H1 (cell line): Measurements from ENCODE around the gene GDPD1. TPM values are rescaled to one million over a fixed set of nuclear protein-coding genes. Genes with fewer than 3 reads are reported as not detected.

Experiments
- CTCF ChIA-PET: fragments of 300-600 bp; sonication (Branson Sonifier 250); formaldehyde crosslinking; loops from one replicate; lab custom pipeline; 2021; ENCODE audit not compliant: partially characterized antibody; lab: Charles Lee
- POLR2A ChIA-PET: fragments of 300-600 bp; sonication (Branson Sonifier 250); formaldehyde crosslinking; loops from one replicate; lab custom pipeline; 2021; ENCODE audit warnings: inconsistent platforms; ENCODE audit not compliant: partially characterized antibody; lab: Charles Lee
- DNase-seq, 2 experiments: peaks; one replicate each; pipeline versions ENCODE4 v3.0.0 to v3.0.0-alpha.2; 2010 to 2022; ENCODE audit warnings: low spot score in 2 of 2, low read depth in 1 of 2, mixed read lengths in 1 of 2
- FAIRE-seq: peaks from 2 replicates; lab custom pipeline; 2011; peaks lifted over from hg19 to GRCh38; lab: Jason Lieb, UNC
- H2AFZ ChIP-seq: 2 replicates; pipeline ENCODE4 v1.8.1; 2012; ENCODE audit warnings: low read length, inconsistent platforms
- H2AK5ac ChIP-seq: 2 replicates; pipeline ENCODE4 v1.6.1; 2013; ENCODE audit warnings: low read depth, low read length
- H2BK120ac ChIP-seq: replicated peaks from 2 replicates; pipeline ENCODE3; 2013; ENCODE audit warnings: low read depth, low read length, inconsistent platforms
- H2BK12ac ChIP-seq: 2 replicates; pipeline ENCODE4 v1.6.1; 2013; ENCODE audit warnings: low read depth, low read length
- H2BK15ac ChIP-seq: 2 replicates; pipeline ENCODE4 v1.6.1; 2013; ENCODE audit warnings: low read length
- H2BK20ac ChIP-seq: 2 replicates; pipeline ENCODE4 v1.6.1; 2013; ENCODE audit warnings: low read length
- H2BK5ac ChIP-seq: 2 replicates; pipeline ENCODE4 v1.6.1; 2013; ENCODE audit warnings: low read depth, low read length
- H3K14ac ChIP-seq: 2 replicates; pipeline ENCODE4 v1.6.1; 2013; ENCODE audit warnings: inconsistent platforms; ENCODE audit not compliant: insufficient read length
- H3K18ac ChIP-seq: 2 replicates; pipeline ENCODE4 v1.6.1; 2013; ENCODE audit warnings: low read length; ENCODE audit errors: extremely low read depth
- H3K23ac ChIP-seq: 2 replicates; pipeline ENCODE4 v1.6.1; 2013; ENCODE audit warnings: inconsistent platforms; ENCODE audit not compliant: insufficient read length
- H3K23me2 ChIP-seq: 2 replicates; pipeline ENCODE4 v1.6.1; 2013; ENCODE audit warnings: low read depth, low read length
- H3K27ac ChIP-seq: 2 replicates; pipeline ENCODE4 v1.6.1; 2011; ENCODE audit warnings: low read depth, low read length, inconsistent platforms
- H3K27me3 ChIP-seq, 4 experiments: replicated peaks in 1 of 4; 1 replicate in 1 of 4; 2 replicates in 3 of 4; pipeline versions ENCODE4 v1.6.1 to v1.8.1; 2011 to 2013; ENCODE audit warnings: low read length in 3 of 4, mild to moderate bottlenecking in 3 of 4, inconsistent platforms in 2 of 4, mixed read lengths in 2 of 4, moderate library complexity in 1 of 4; ENCODE audit not compliant: control insufficient read depth in 3 of 4, insufficient read depth in 3 of 4; ENCODE audit errors: extremely low read depth in 1 of 4
- H3K36me3 ChIP-seq, 4 experiments: 2 replicates each; pipeline versions ENCODE4 v1.6.1 to v1.8.1; 2011 to 2013; ENCODE audit warnings: mild to moderate bottlenecking in 4 of 4, low read length in 3 of 4, moderate library complexity in 2 of 4, control low read depth in 1 of 4, inconsistent platforms in 1 of 4; ENCODE audit not compliant: insufficient read depth in 4 of 4, control insufficient read depth in 2 of 4
- H3K4ac ChIP-seq: replicated peaks from 2 replicates; pipeline ENCODE3; 2013; ENCODE audit warnings: low read length, low read depth, mixed read lengths, inconsistent platforms; ENCODE audit not compliant: insufficient read length
- H3K4me1 ChIP-seq, 4 experiments: replicated peaks in 1 of 4; 1 replicate in 1 of 4; 2 replicates in 3 of 4; pipeline versions ENCODE4 v1.6.1 to v1.8.1; 2011 to 2013; ENCODE audit warnings: low read length in 3 of 4, inconsistent platforms in 2 of 4, mixed read lengths in 1 of 4; ENCODE audit not compliant: insufficient read depth in 4 of 4, control insufficient read depth in 3 of 4
- H3K4me2 ChIP-seq, 2 experiments: 2 replicates each; pipeline versions ENCODE4 v1.6.1 to v1.8.1; 2011 to 2013; ENCODE audit warnings: low read depth in 2 of 2, low read length in 2 of 2, control low read depth in 1 of 2, inconsistent platforms in 1 of 2, mild to moderate bottlenecking in 1 of 2; ENCODE audit not compliant: insufficient read depth in 1 of 2
- H3K4me3 ChIP-seq, 4 experiments: fragments of 200-600, 300-600 bp in 1 of 4; sonication (generic), shearing (Covaris generic), sonication (Bioruptor Twin) in 1 of 4; 2 replicates each; pipeline versions ENCODE4 v1.5.1 to v1.8.1; 2011 to 2016; ENCODE audit warnings: low read length in 4 of 4, low read depth in 3 of 4, control low read depth in 2 of 4, inconsistent platforms in 2 of 4, mild to moderate bottlenecking in 2 of 4, mixed read lengths in 1 of 4, moderate library complexity in 1 of 4; ENCODE audit not compliant: insufficient read depth in 2 of 4; ENCODE audit errors: extremely low read depth in 1 of 4
- H3K56ac ChIP-seq: replicated peaks from 2 replicates; pipeline ENCODE3; 2013; ENCODE audit warnings: low read depth, mild to moderate bottlenecking, mixed read lengths, low read length, inconsistent platforms; ENCODE audit not compliant: insufficient read length
- H3K79me1 ChIP-seq: 2 replicates; pipeline ENCODE4 v1.6.1; 2013; ENCODE audit warnings: low read depth, low read length, control low read depth
- H3K79me2 ChIP-seq, 2 experiments: 2 replicates each; pipeline versions ENCODE4 v1.6.1 to v1.8.1; 2012 to 2013; ENCODE audit warnings: low read length in 2 of 2, mild to moderate bottlenecking in 2 of 2, inconsistent platforms in 1 of 2; ENCODE audit not compliant: insufficient read depth in 2 of 2, control insufficient read depth in 1 of 2
- H3K9ac ChIP-seq, 4 experiments: replicated peaks in 1 of 4; 1 replicate in 1 of 4; 2 replicates in 3 of 4; pipeline versions ENCODE4 v1.6.1 to v1.8.1; 2011 to 2013; ENCODE audit warnings: low read depth in 3 of 4, low read length in 3 of 4, control low read depth in 2 of 4, mild to moderate bottlenecking in 2 of 4, moderate library complexity in 2 of 4, inconsistent platforms in 1 of 4; ENCODE audit errors: extremely low read depth in 1 of 4
- H3K9me3 ChIP-seq, 2 experiments: 2 replicates each; pipeline versions ENCODE4 v1.6.1 to v1.8.1; 2012 to 2013; ENCODE audit warnings: mild to moderate bottlenecking in 2 of 2, moderate library complexity in 2 of 2, control low read depth in 1 of 2, inconsistent platforms in 1 of 2, low read depth in 1 of 2, low read length in 1 of 2, mixed read lengths in 1 of 2; ENCODE audit not compliant: insufficient read depth in 2 of 2
- H4K20me1 ChIP-seq, 2 experiments: replicated peaks in 1 of 2; 2 replicates each; pipeline versions ENCODE3 to v1.8.1; 2011 to 2013; ENCODE audit warnings: inconsistent platforms in 2 of 2, low read length in 2 of 2, mild to moderate bottlenecking in 1 of 2; ENCODE audit not compliant: insufficient read depth in 2 of 2, control insufficient read depth in 1 of 2
- H4K5ac ChIP-seq: 2 replicates; pipeline ENCODE4 v1.6.1; 2013; ENCODE audit warnings: low read length, low read depth, mixed read lengths, inconsistent platforms; ENCODE audit not compliant: insufficient read length
- H4K8ac ChIP-seq: 2 replicates; pipeline ENCODE4 v1.8.0; 2013; ENCODE audit warnings: mild to moderate bottlenecking, moderate library complexity, low read length, inconsistent platforms; ENCODE audit not compliant: insufficient read depth; ENCODE audit errors: extremely low read depth
- H4K91ac ChIP-seq: replicated peaks from 2 replicates; pipeline ENCODE3; 2013; ENCODE audit warnings: low read length, mixed read lengths, inconsistent platforms; ENCODE audit not compliant: insufficient read length
- SUZ12 ChIP-seq: fragments of 200-600 bp; sonication (generic); IDR thresholded peaks from 2 replicates; pipeline ENCODE4 v1.6.1; 2012; ENCODE audit warnings: mild to moderate bottlenecking, inconsistent platforms, low read length, moderate library complexity, mixed read lengths
- WGBS, 2 experiments: shearing (Covaris generic) in 1 of 2; methylation state at CpG; one replicate each; pipeline versions ENCODE4 v1.1.6 to v1.1.7; 2013 to 2015; ENCODE audit warnings: low lambda C conversion rate in 2 of 2, mixed read lengths in 2 of 2, inconsistent platforms in 1 of 2, low coverage in 1 of 2, missing lambda C conversion rate in 1 of 2; ENCODE audit not compliant: insufficient replicate concordance in 2 of 2, insufficient coverage in 1 of 2, insufficient read length in 1 of 2; ENCODE audit errors: extremely low coverage in 1 of 2, missing lambda C conversion rate in 1 of 2; 5-methylcytosine and 5-hydroxymethylcytosine counted together
- polyA plus RNA-seq, 7 experiments: library from polyadenylated mRNA; depleted of rRNA in 3 of 7; stranded (reverse) in 5 of 7; unstranded in 2 of 7; fragments of >200 nt in 5 of 7; fragments of 200-250 nt in 2 of 7; gene quantifications; 1 replicate in 5 of 7; 2 replicates in 1 of 7; 4 replicates in 1 of 7; pipeline versions ENCODE4 v1.2.1 to v1.2.3, GENCODE V29; 2011 to 2013; ENCODE audit warnings: missing spikeins in 2 of 7, mixed read lengths in 2 of 7
- total RNA-seq: library from RNA; stranded (reverse); fragmentation: NEBNext Ultra II Directional; extraction: Animal tissue kit (Norgen Biotek cat#: 25700); gene quantifications from 2 replicates; pipeline ENCODE4 v1.2.1, GENCODE V29; 2021

Gene GDPD1
- total and polyA plus RNA-seq, 2 of the 8 experiments (the other 6 are each of a cell fraction or from before 2014, with no cell fraction given): 3.2 to 7.7 TPM

GRCh38 chr17:59278406-59278805, 58.1 kb downstream of the GDPD1 start:
- CTCF ChIA-PET: interaction anchor here (0.6 to 1.0 kb wide), 2 partner anchors 38 to 107 kb away, joined by 3 to 5 read pairs; no protein-coding TSS in a partner anchor
- no peak for FAIRE-seq

More at GRCh38 chr17:59278406-59278805, 58.1 kb downstream of the GDPD1 start:
- H2AFZ ChIP-seq: no peak overlapping the region
- no peaks in the 10 kb centered on the region for H4K20me1 ChIP-seq
- 80% methylated on average over 4 of the region's 4 CpGs; no CpG with 5 or more reads in 1 of the 2 experiments for whole genome bisulfite sequencing, 2 experiments
- no peak overlapping the region for H3K14ac ChIP-seq
- DNase-seq: no peak
- no peaks in the 10 kb centered on the region for H3K27me3 ChIP-seq
- no peak overlapping the region for H2AK5ac ChIP-seq
- POLR2A ChIA-PET: no interaction called here
- no peak overlapping the region for H3K9ac ChIP-seq
- no peak overlapping the region for H4K5ac ChIP-seq
- H3K9me3 ChIP-seq: no peaks in the 10 kb centered on the region; a peak in 1 of 4 replicates
- no peak overlapping the region for H4K91ac ChIP-seq
- H3K27ac ChIP-seq: no peak overlapping the region
- no peak overlapping the region for H3K56ac ChIP-seq
- H2BK12ac ChIP-seq: no peak overlapping the region
- H3K23me2 ChIP-seq: no peaks in the 10 kb centered on the region
- no peak overlapping the region for H3K4me2 ChIP-seq
- H2BK5ac ChIP-seq: no peak overlapping the region
- H3K79me1 ChIP-seq: no peaks in the 10 kb centered on the region
- no peaks in the 10 kb centered on the region for H3K79me2 ChIP-seq
- H3K23ac ChIP-seq: no peak overlapping the region
- no peak overlapping the region for H2BK20ac ChIP-seq
- no peak overlapping the region for H3K4me3 ChIP-seq
- no peaks in the 10 kb centered on the region for H3K36me3 ChIP-seq
- no peak overlapping the region for H2BK15ac ChIP-seq
- no peak overlapping the region for H3K4ac ChIP-seq
- no peak overlapping the region for H2BK120ac ChIP-seq
- no peak for TF ChIP-seq SUZ12
- TF ChIP-seq, all 59 proteins: peak for 0
- H3K18ac ChIP-seq: no peak overlapping the region
- H4K8ac ChIP-seq: no peak overlapping the region
- no peaks in the 10 kb centered on the region for H3K4me1 ChIP-seq
